Adrenal gland (tissue), 5 donors: ENCODE results near the gene ST7.

Experiments
- CTCF ChIP-seq, 6 experiments: fragments of 450-650 bp in 4 of 6; fragments of 200-600 bp in 2 of 6; sonication (generic) in 1 of 6; IDR thresholded peaks; 1 replicate in 5 of 6; 2 replicates in 1 of 6; pipeline versions ENCODE4 v1.5.1 to v1.8.0; 2016 to 2021; ENCODE audit warnings: antibody characterized with exemption in 6 of 6, mild to moderate bottlenecking in 2 of 6, moderate library complexity in 1 of 6
- POLR2A ChIP-seq, 2 donors: fragments of 450-650 bp; IDR thresholded peaks; one replicate each; pipeline ENCODE4 v1.6.1; 2017; ENCODE audit warnings: antibody characterized with exemption in 2 of 2, mild to moderate bottlenecking in 2 of 2, moderate library complexity in 1 of 2
- donor health status: DM: no; HTN: no; CAD: no.

- TF ChIP-seq CTCF (IDR thresholded peaks at IDR 0.05) (no peak), POLR2A (IDR thresholded peaks at IDR 0.05) (no peak)
Observed at GRCh38 chr7:117041822-117042221, 88.5 kb downstream of the ST7 start.
